H9 (cell line): Measurements from ENCODE around the gene CCDC186. TPM values are rescaled to one million over a fixed set of nuclear protein-coding genes. Genes with fewer than 3 reads are reported as not detected.

ENCODE experiments used
- DNase-seq: peaks from one replicate; pipeline ENCODE4 v3.0.0-alpha.2; 2017
- H2AFZ ChIP-seq: one replicate; pipeline ENCODE4 v1.6.1; 2013; ENCODE audit warnings: mild to moderate bottlenecking, low read length, control low read depth, moderate library complexity
- H2AK5ac ChIP-seq: 2 replicates; pipeline ENCODE4 v1.6.1; 2013; ENCODE audit warnings: low read length, control low read depth, mixed read lengths; ENCODE audit not compliant: insufficient read length
- H2BK120ac ChIP-seq: one replicate; pipeline ENCODE4 v1.6.1; 2013; ENCODE audit warnings: low read depth, mild to moderate bottlenecking, low read length, control low read depth, inconsistent platforms; ENCODE audit not compliant: poor library complexity, severe bottlenecking
- H2BK12ac ChIP-seq: 2 replicates; pipeline ENCODE4 v1.6.1; 2013; ENCODE audit warnings: low read length, control low read depth, mixed read lengths, low read depth; ENCODE audit not compliant: insufficient read length
- H2BK15ac ChIP-seq: 2 replicates; pipeline ENCODE4 v1.6.1; 2013; ENCODE audit warnings: low read depth, low read length, control low read depth
- H2BK20ac ChIP-seq: one replicate; pipeline ENCODE4 v1.6.1; 2013; ENCODE audit warnings: low read depth, mild to moderate bottlenecking, low read length, control low read depth, inconsistent platforms; ENCODE audit not compliant: poor library complexity, severe bottlenecking
- H2BK5ac ChIP-seq: 2 replicates; pipeline ENCODE4 v1.6.1; 2013; ENCODE audit warnings: low read length, control low read depth, mixed read lengths; ENCODE audit not compliant: insufficient read length
- H3K14ac ChIP-seq: 2 replicates; pipeline ENCODE4 v1.6.1; 2013; ENCODE audit warnings: low read length, control low read depth; ENCODE audit not compliant: insufficient read depth
- H3K18ac ChIP-seq: 2 replicates; pipeline ENCODE4 v1.6.1; 2013; ENCODE audit warnings: low read depth, mild to moderate bottlenecking, mixed read lengths, low read length, control low read depth; ENCODE audit not compliant: insufficient read length
- H3K23ac ChIP-seq: 2 replicates; pipeline ENCODE4 v1.6.1; 2013; ENCODE audit warnings: low read length, control low read depth, mixed read lengths, low read depth; ENCODE audit not compliant: insufficient read length
- H3K23me2 ChIP-seq: 2 replicates; pipeline ENCODE4 v1.6.1; 2013; ENCODE audit warnings: low read depth, mild to moderate bottlenecking, mixed read lengths, low read length, control low read depth; ENCODE audit not compliant: insufficient read length, poor library complexity, severe bottlenecking
- H3K27ac ChIP-seq: 2 replicates; pipeline ENCODE4 v1.5.1; 2013; ENCODE audit warnings: low read length, control low read depth, mixed read lengths, low read depth; ENCODE audit not compliant: insufficient read length
- H3K27me3 ChIP-seq: 2 replicates; pipeline ENCODE4 v1.6.1; 2013; ENCODE audit warnings: low read length, control low read depth, inconsistent platforms; ENCODE audit not compliant: insufficient read depth
- H3K4ac ChIP-seq: 2 replicates; pipeline ENCODE4 v1.6.1; 2013; ENCODE audit warnings: low read depth, mild to moderate bottlenecking, control low read depth, inconsistent platforms, low read length, moderate library complexity
- H3K4me1 ChIP-seq: 2 replicates; pipeline ENCODE4 v1.6.1; 2013; ENCODE audit warnings: low read length, control low read depth, inconsistent platforms; ENCODE audit not compliant: insufficient read depth
- H3K4me2 ChIP-seq: 2 replicates; pipeline ENCODE4 v1.6.1; 2013; ENCODE audit warnings: low read length, control low read depth, mixed read lengths; ENCODE audit not compliant: insufficient read length, insufficient read depth
- H3K56ac ChIP-seq: 2 replicates; pipeline ENCODE4 v1.6.1; 2013; ENCODE audit warnings: low read depth, mild to moderate bottlenecking, mixed read lengths, low read length, control low read depth; ENCODE audit not compliant: insufficient read length
- H3K79me1 ChIP-seq: 2 replicates; pipeline ENCODE4 v1.6.1; 2013; ENCODE audit warnings: low read depth, mild to moderate bottlenecking, moderate library complexity, low read length, control low read depth, inconsistent platforms; ENCODE audit not compliant: insufficient read depth, poor library complexity, severe bottlenecking
- H3K79me2 ChIP-seq: 2 replicates; pipeline ENCODE4 v1.6.1; 2013; ENCODE audit warnings: low read length, control low read depth, inconsistent platforms; ENCODE audit not compliant: insufficient read depth
- H3K9ac ChIP-seq: 2 replicates; pipeline ENCODE4 v1.6.1; 2013; ENCODE audit warnings: low read length, control low read depth, mixed read lengths; ENCODE audit not compliant: insufficient read length; ENCODE audit errors: extremely low read depth
- H3K9me3 ChIP-seq: one replicate; pipeline ENCODE4 v1.6.1; 2013; ENCODE audit warnings: low read depth, low read length, inconsistent platforms; ENCODE audit not compliant: control insufficient read depth
- H3T11ph ChIP-seq: one replicate; pipeline ENCODE4 v1.6.1; 2013; ENCODE audit warnings: mild to moderate bottlenecking, low read length, control low read depth, inconsistent platforms
- H4K20me1 ChIP-seq: one replicate; pipeline ENCODE4 v1.6.1; 2013; ENCODE audit not compliant: control insufficient read depth, insufficient read length, insufficient read depth
- H4K5ac ChIP-seq: 2 replicates; pipeline ENCODE4 v1.6.1; 2013; ENCODE audit warnings: low read depth, mild to moderate bottlenecking, mixed read lengths, low read length, control low read depth; ENCODE audit not compliant: insufficient read length
- H4K8ac ChIP-seq: replicated peaks from 2 replicates; pipeline ENCODE4 v1.6.1; 2013; ENCODE audit warnings: low read length, control low read depth, mixed read lengths, low read depth; ENCODE audit not compliant: insufficient read length
- H4K91ac ChIP-seq: 2 replicates; pipeline ENCODE4 v1.6.1; 2013; ENCODE audit warnings: low read depth, mild to moderate bottlenecking, moderate library complexity, mixed read lengths, low read length, control low read depth; ENCODE audit not compliant: insufficient read length
- H3K27ac Mint-ChIP-seq, 3 experiments: 2 replicates in 2 of 3; 3 replicates in 1 of 3; pipeline ENCODE4 v1.8.0; 2020 to 2021; ENCODE audit warnings: mixed read lengths in 3 of 3, mild to moderate bottlenecking in 1 of 3, moderate library complexity in 1 of 3
- H3K27me3 Mint-ChIP-seq: 2 replicates; pipeline ENCODE4 v1.8.0; 2021; ENCODE audit warnings: low read depth, mild to moderate bottlenecking, moderate library complexity, mixed read lengths
- H3K36me3 Mint-ChIP-seq, 3 experiments: 2 replicates in 2 of 3; 3 replicates in 1 of 3; pipeline ENCODE4 v1.8.0; 2020 to 2021; ENCODE audit warnings: low read depth in 3 of 3, mixed read lengths in 3 of 3; ENCODE audit not compliant: insufficient read depth in 1 of 3
- H3K4me1 Mint-ChIP-seq, 2 experiments: 2 replicates each; pipeline ENCODE4 v1.8.0; 2020; ENCODE audit warnings: mixed read lengths in 2 of 2
- H3K4me3 Mint-ChIP-seq, 2 experiments: 2 replicates in 1 of 2; 3 replicates in 1 of 2; pipeline ENCODE4 v1.8.0; 2020 to 2021; ENCODE audit warnings: mild to moderate bottlenecking in 2 of 2, mixed read lengths in 2 of 2, moderate library complexity in 1 of 2
- H3K9me3 Mint-ChIP-seq, 2 experiments: 2 replicates in 1 of 2; 3 replicates in 1 of 2; pipeline ENCODE4 v1.8.0; 2020; ENCODE audit warnings: mild to moderate bottlenecking in 2 of 2, mixed read lengths in 2 of 2, moderate library complexity in 1 of 2
- CTCF ChIP-seq: fragments of 200-600 bp; sonication (generic); conservative IDR thresholded peaks from 3 replicates; pipeline ENCODE4 v1.8.0; 2021; ENCODE audit warnings: antibody characterized with exemption, mild to moderate bottlenecking
- whole genome bisulfite sequencing: extraction: QIAGEN DNeasy Blood & Tissue Kit; methylation state at CpG from one replicate; pipeline ENCODE4 v1.1.7; 2013; ENCODE audit warnings: missing lambda C conversion rate, low lambda C conversion rate, mixed read lengths; ENCODE audit not compliant: insufficient read length; ENCODE audit errors: extremely low coverage; 5-methylcytosine and 5-hydroxymethylcytosine counted together
- total RNA-seq: library from RNA; stranded (reverse); gene quantifications from 2 replicates; pipeline ENCODE4 v1.2.1, GENCODE V29; 2021

Gene CCDC186
- total RNA-seq, 1 experiment from 2014 or later: 16.7 TPM

GRCh38 chr10:114115661-114116445 is 58.1 kb downstream of the CCDC186 start:
- Histone ChIP-seq H3K4ac (no peak overlapping the region), H3K4me1 (no peaks in the 10 kb centered on the region), H4K91ac (no peak overlapping the region), H3K18ac (no peak overlapping the region), H2AFZ (no peak overlapping the region), H2AK5ac (no peak overlapping the region), H2BK20ac (no peak overlapping the region), H2BK15ac (no peak overlapping the region), H2BK120ac (no peak overlapping the region), H4K20me1 (no peaks in the 10 kb centered on the region), H2BK12ac (no peak overlapping the region), H3K14ac (no peak overlapping the region), H3K9me3 (no peaks in the 10 kb centered on the region), H3K9ac (no peak overlapping the region), H2BK5ac (no peak overlapping the region), H3K27ac (no peak overlapping the region), H3K27me3 (no peaks in the 10 kb centered on the region), H3K23me2 (no peaks in the 10 kb centered on the region), H3K23ac (no peak overlapping the region), H3T11ph (no peak overlapping the region), H3K4me2 (no peak overlapping the region), H3K79me1 (no peaks in the 10 kb centered on the region), H4K8ac (no peak overlapping the region), H3K56ac (no peak overlapping the region), H4K5ac (no peak overlapping the region), H3K79me2 (no peaks in the 10 kb centered on the region)
- Mint-ChIP-seq H3K27me3 (peaks cover 3% of the 10 kb centered on the region), H3K9me3 (no peaks in the 10 kb centered on the region), H3K4me3 (no peak overlapping the region), H3K36me3 (no peaks in the 10 kb centered on the region), H3K4me1 (peaks cover 0 to 3% of the 10 kb centered on the region in 2 experiments; a peak in 2 of 4 replicates), H3K27ac (no peak overlapping the region)
- no peak for DNase-seq
- no CpG with 5 or more reads among the region's 8 CpGs for WGBS
- no peak for TF ChIP-seq CTCF
